Measurements from ENCODE around the gene SSTR5.

- TF ChIP-seq SUZ12 (IDR thresholded peaks at IDR 0.05; ENCODE audit: extremely low read depth, insufficient read depth, insufficient read length): no peak
- no peak for TF ChIP-seq ZNF274 (IDR thresholded peaks at IDR 0.05; ENCODE audit: low read depth, low read length)
These were observed 25.9 kb downstream of the SSTR5 start for GRCh38 chr16:1098266-1098991.
